Neuronal stem cell (in vitro differentiated cells): ENCODE measurements around the gene TNFRSF13B.
A peak's percentile ranks its signal among the peaks of the same experiment; 100 is the strongest.

Experiments
- DNase-seq: peaks from one replicate; pipeline ENCODE4 v3.0.0-alpha.2; 2013; ENCODE audit warnings: low spot score
- H2AFZ ChIP-seq: one replicate; pipeline ENCODE4 v1.6.1; 2013; ENCODE audit warnings: mild to moderate bottlenecking, low read length, inconsistent platforms
- H2AK5ac ChIP-seq: 2 replicates; pipeline ENCODE4 v1.6.1; 2013; ENCODE audit warnings: low read depth, mild to moderate bottlenecking, inconsistent platforms, low read length, moderate library complexity, mixed read lengths
- H2BK120ac ChIP-seq: 2 replicates; pipeline ENCODE4 v1.6.1; 2013; ENCODE audit warnings: low read depth, mild to moderate bottlenecking, inconsistent platforms, low read length, moderate library complexity, mixed read lengths
- H2BK12ac ChIP-seq: one replicate; pipeline ENCODE4 v1.6.1; 2013; ENCODE audit warnings: low read length, inconsistent platforms
- H2BK15ac ChIP-seq: 2 replicates; pipeline ENCODE4 v1.6.1; 2013; ENCODE audit warnings: mild to moderate bottlenecking, low read length, inconsistent platforms, mixed read lengths
- H2BK5ac ChIP-seq: one replicate; pipeline ENCODE4 v1.6.1; 2013; ENCODE audit warnings: inconsistent platforms, mild to moderate bottlenecking, low read length, moderate library complexity
- H3K14ac ChIP-seq: one replicate; pipeline ENCODE4 v1.6.1; 2013; ENCODE audit warnings: low read length, inconsistent platforms
- H3K18ac ChIP-seq: 2 replicates; pipeline ENCODE4 v1.6.1; 2013; ENCODE audit warnings: low read length, inconsistent platforms
- H3K23ac ChIP-seq: 2 replicates; pipeline ENCODE4 v1.6.1; 2013; ENCODE audit warnings: low read depth, mild to moderate bottlenecking, mixed read lengths, low read length, inconsistent platforms; ENCODE audit not compliant: poor library complexity
- H3K27ac ChIP-seq: replicated peaks from 3 replicates; pipeline ENCODE4 v1.5.1; 2013; ENCODE audit warnings: low read length, inconsistent platforms
- H3K27me3 ChIP-seq, 3 experiments: 2 replicates each; pipeline ENCODE4 v1.6.1; 2013; ENCODE audit warnings: low read length in 3 of 3, mild to moderate bottlenecking in 2 of 3, inconsistent platforms in 1 of 3, low read depth in 1 of 3, mixed read lengths in 1 of 3, moderate library complexity in 1 of 3; ENCODE audit not compliant: control insufficient read depth in 3 of 3, insufficient read depth in 3 of 3
- H3K36me3 ChIP-seq, 2 donors: replicated peaks in 1 of 2; 2 replicates each; pipeline ENCODE4 v1.6.1; 2013; ENCODE audit warnings: low read length in 2 of 2; ENCODE audit not compliant: control insufficient read depth in 2 of 2, insufficient read depth in 2 of 2
- H3K4ac ChIP-seq: 2 replicates; pipeline ENCODE4 v1.6.1; 2013; ENCODE audit warnings: inconsistent platforms, mild to moderate bottlenecking, low read length, moderate library complexity
- H3K4me1 ChIP-seq, 2 donors: 1 replicate in 1 of 2; 2 replicates in 1 of 2; pipeline ENCODE4 v1.6.1; 2013; ENCODE audit warnings: low read length in 2 of 2, low read depth in 1 of 2; ENCODE audit not compliant: control insufficient read depth in 2 of 2, insufficient read depth in 1 of 2
- H3K4me2 ChIP-seq: one replicate; pipeline ENCODE4 v1.6.1; 2013; ENCODE audit warnings: mild to moderate bottlenecking, low read length, inconsistent platforms; ENCODE audit not compliant: insufficient read depth, poor library complexity, severe bottlenecking
- H3K4me3 ChIP-seq, 2 donors: 2 replicates each; pipeline ENCODE4 v1.5.1; 2013; ENCODE audit warnings: low read length in 2 of 2, mild to moderate bottlenecking in 2 of 2, inconsistent platforms in 1 of 2, moderate library complexity in 1 of 2
- H3K79me1 ChIP-seq: one replicate; pipeline ENCODE4 v1.6.1; 2013; ENCODE audit warnings: low read depth, mild to moderate bottlenecking, inconsistent platforms, low read length, moderate library complexity
- H3K9ac ChIP-seq: one replicate; pipeline ENCODE4 v1.6.1; 2013; ENCODE audit warnings: mild to moderate bottlenecking, low read depth, low read length, inconsistent platforms; ENCODE audit not compliant: poor library complexity
- H3K9me3 ChIP-seq, 2 donors: replicated peaks in 1 of 2; 2 replicates each; pipeline versions ENCODE3 to v1.6.1; 2013; ENCODE audit warnings: low read length in 2 of 2, mild to moderate bottlenecking in 2 of 2, inconsistent platforms in 1 of 2, low read depth in 1 of 2, mixed read lengths in 1 of 2, moderate library complexity in 1 of 2; ENCODE audit not compliant: control insufficient read depth in 2 of 2, insufficient read depth in 1 of 2
- H4K8ac ChIP-seq: one replicate; pipeline ENCODE4 v1.6.1; 2013; ENCODE audit warnings: low read depth, mild to moderate bottlenecking, inconsistent platforms, low read length, moderate library complexity
- H4K91ac ChIP-seq: one replicate; pipeline ENCODE4 v1.6.1; 2013; ENCODE audit warnings: low read length, low read depth, mild to moderate bottlenecking, inconsistent platforms; ENCODE audit not compliant: poor library complexity
- WGBS, 2 donors: extraction: QIAGEN DNeasy Blood & Tissue Kit; methylation state at CpG; one replicate each; pipeline ENCODE4 v1.1.7; 2013; ENCODE audit warnings: missing lambda C conversion rate in 2 of 2, mixed read lengths in 1 of 2; ENCODE audit not compliant: insufficient read length in 2 of 2, insufficient replicate concordance in 1 of 2; ENCODE audit errors: extremely low coverage in 2 of 2; 5-methylcytosine and 5-hydroxymethylcytosine counted together

TNFRSF13B gene

DNA sequence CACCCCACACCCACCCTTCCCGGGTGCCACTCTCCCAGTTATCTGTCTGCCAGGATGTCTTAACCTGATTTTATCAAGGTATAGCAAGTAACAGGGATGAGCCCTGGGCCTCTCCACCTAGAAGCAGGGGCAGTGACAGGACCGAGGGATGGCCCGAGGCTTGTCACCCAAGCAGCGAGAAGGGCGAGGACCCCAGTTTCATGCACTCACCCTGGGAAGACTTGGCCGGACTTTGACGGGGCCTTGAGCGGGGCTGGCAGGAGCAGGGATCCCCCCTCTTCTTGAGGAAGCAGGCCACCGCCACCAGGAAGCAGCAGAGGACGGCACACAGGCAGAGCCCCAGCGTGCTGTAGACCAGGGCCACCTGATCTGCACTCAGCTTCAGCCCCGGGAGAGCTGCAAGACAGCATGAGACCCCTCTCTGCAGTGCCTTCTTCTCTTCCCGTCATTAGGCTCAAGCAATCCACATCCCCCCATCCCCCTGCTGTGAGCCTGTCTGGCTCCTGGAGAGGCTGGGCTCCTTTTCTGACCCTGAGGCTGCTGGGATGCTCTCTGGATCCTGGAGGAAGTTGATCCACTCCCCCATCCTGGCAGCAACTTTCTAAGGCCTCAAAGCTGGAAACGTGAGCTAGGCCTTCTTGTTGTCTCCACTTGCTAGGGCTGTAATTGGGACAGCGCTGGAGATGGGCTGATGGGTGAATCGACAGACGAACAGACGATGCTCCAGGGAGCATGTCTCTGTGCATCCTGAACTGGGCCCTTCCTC is 31.6 kb downstream of the TNFRSF13B start:
- Histone ChIP-seq H2AFZ (no peak overlapping the region), H2AK5ac (peak overlapping the region; percentile 1), H3K9me3 (no peaks in the 10 kb centered on the region), H3K36me3 (no peaks in the 10 kb centered on the region), H4K91ac (no peak overlapping the region), H3K23ac (peak overlapping the region; percentile 32), H3K27me3 (peaks cover 0 to 34% (median 0%) of the 10 kb centered on the region in 3 experiments), H3K18ac (no peak overlapping the region), H4K8ac (no peak overlapping the region), H3K4me2 (peak overlapping the region; percentile 11), H2BK12ac (no peak overlapping the region), H2BK5ac (no peak overlapping the region), H3K79me1 (no peaks in the 10 kb centered on the region), H3K4me3 (no peak overlapping the region), H3K9ac (no peak overlapping the region), H2BK120ac (no peak overlapping the region), H3K14ac (peak overlapping the region; percentile 67), H3K27ac (no peak overlapping the region), H3K4me1 (peaks cover 0 to 2% of the 10 kb centered on the region in 2 donors), H2BK15ac (no peak overlapping the region), H3K4ac (no peak overlapping the region)
- DNase-seq, result no peak
- no CpG with 5 or more reads among the region's 18 CpGs for WGBS, 2 donors

DNA sequence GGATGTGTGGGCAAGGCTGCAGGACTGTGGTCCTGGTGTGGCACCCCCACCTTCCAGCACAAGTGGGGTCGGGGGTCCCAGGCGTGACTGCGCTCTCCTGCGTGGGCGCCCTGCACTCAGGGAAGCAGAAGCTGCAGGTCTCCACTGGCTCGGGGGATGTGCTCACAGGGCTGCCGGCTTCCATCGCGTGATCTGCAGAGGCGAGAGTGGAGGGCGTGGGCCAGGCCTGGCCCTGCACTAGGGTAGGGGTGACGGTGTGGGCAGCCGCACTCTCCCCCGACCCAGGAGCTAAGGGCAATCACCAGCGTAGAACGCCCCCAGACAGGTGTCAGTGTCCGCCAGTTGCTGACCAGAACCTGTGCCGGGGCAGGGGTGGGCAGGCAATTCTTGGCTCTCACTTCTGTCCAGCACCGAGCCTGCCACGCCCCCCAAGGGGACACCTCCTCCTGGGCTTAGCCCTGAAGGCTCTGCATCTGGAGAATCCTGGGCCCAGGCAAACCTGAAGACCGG is 32.3 kb downstream of the TNFRSF13B start:
- H3K9me3 ChIP-seq, result no peaks in the 10 kb centered on the region
- peak overlapping the region; percentile 32 for H3K23ac ChIP-seq
- peaks cover 0 to 34% (median 0%) of the 10 kb centered on the region in 3 experiments for H3K27me3 ChIP-seq
- DNase-seq, result no peak
- H2BK5ac ChIP-seq, result no peak overlapping the region
- H3K4ac ChIP-seq, result no peak overlapping the region
- H3K9ac ChIP-seq, result no peak overlapping the region
- peak overlapping the region; percentile 1 for H2AK5ac ChIP-seq
- peaks cover 0 to 2% of the 10 kb centered on the region in 2 donors for H3K4me1 ChIP-seq
- no peak overlapping the region for H3K27ac ChIP-seq
- no CpG with 5 or more reads among the region's 21 CpGs for WGBS, 2 donors
- H2AFZ ChIP-seq, result no peak overlapping the region
- peak overlapping the region; percentile 39 for H3K18ac ChIP-seq
- peak overlapping the region in 1 of 2 donors; percentile 2 for H3K4me3 ChIP-seq
- H3K4me2 ChIP-seq, result no peak overlapping the region
- H2BK15ac ChIP-seq, result no peak overlapping the region
- no peak overlapping the region for H4K91ac ChIP-seq
- H3K14ac ChIP-seq, result peak overlapping the region; percentile 67
- H3K79me1 ChIP-seq, result no peaks in the 10 kb centered on the region
- H2BK120ac ChIP-seq, result no peak overlapping the region
- no peaks in the 10 kb centered on the region for H3K36me3 ChIP-seq
- no peak overlapping the region for H4K8ac ChIP-seq
- peak overlapping the region; percentile 43 for H2BK12ac ChIP-seq

GRCh38 chr17:16939208-16939576 is 32.7 kb downstream of the TNFRSF13B start:
- Histone ChIP-seq H3K18ac (peak overlapping the region; percentile 39), H3K27me3 (peaks cover 0 to 34% (median 0%) of the 10 kb centered on the region in 3 experiments), H2AFZ (no peak overlapping the region), H3K9me3 (no peaks in the 10 kb centered on the region), H2BK15ac (no peak overlapping the region), H2BK5ac (no peak overlapping the region), H3K36me3 (no peaks in the 10 kb centered on the region), H3K14ac (peak overlapping the region; percentile 57), H2AK5ac (no peak overlapping the region), H3K4me3 (no peak overlapping the region), H4K8ac (no peak overlapping the region), H2BK12ac (no peak overlapping the region), H3K23ac (no peak overlapping the region), H3K4me2 (no peak overlapping the region), H3K79me1 (no peaks in the 10 kb centered on the region), H3K4ac (no peak overlapping the region), H4K91ac (no peak overlapping the region), H3K9ac (peak overlapping the region; percentile 61), H3K4me1 (peaks cover 0 to 2% of the 10 kb centered on the region in 2 donors), H2BK120ac (no peak overlapping the region), H3K27ac (no peak overlapping the region)
- no peak for DNase-seq
- WGBS, 2 donors, result no CpG with 5 or more reads among the region's 1 CpG

GRCh38 chr17:16938496-16939207 is 33.3 kb downstream of the TNFRSF13B start:
- Histone ChIP-seq H3K4me3 (peak overlapping the region in 1 of 2 donors; percentile 70), H2AFZ (no peak overlapping the region), H4K91ac (no peak overlapping the region), H4K8ac (no peak overlapping the region), H3K27ac (no peak overlapping the region), H3K27me3 (peaks cover 0 to 34% (median 0%) of the 10 kb centered on the region in 3 experiments), H3K4ac (no peak overlapping the region), H2AK5ac (peak overlapping the region; percentile 29), H2BK12ac (no peak overlapping the region), H3K9ac (peak overlapping the region; percentile 61), H3K23ac (no peak overlapping the region), H3K9me3 (no peaks in the 10 kb centered on the region), H3K79me1 (no peaks in the 10 kb centered on the region), H3K14ac (no peak overlapping the region), H3K4me1 (peaks cover 0 to 2% of the 10 kb centered on the region in 2 donors), H3K36me3 (no peaks in the 10 kb centered on the region), H2BK15ac (no peak overlapping the region), H2BK5ac (no peak overlapping the region), H3K4me2 (no peak overlapping the region), H3K18ac (no peak overlapping the region), H2BK120ac (no peak overlapping the region)
- no CpG with 5 or more reads among the region's 12 CpGs for WGBS, 2 donors
- no peak for DNase-seq
